Renal cortical epithelial cell (primary cell): ENCODE results near the gene MYLK3. TPM values are rescaled to one million over a fixed set of nuclear protein-coding genes. Genes with fewer than 3 reads are reported as not detected.

Experiments
- DNase-seq: peaks from one replicate; pipeline ENCODE4 v3.0.0-alpha.2; 2011; ENCODE audit warnings: low read depth
- total RNA-seq: library from RNA; depleted of rRNA; stranded (reverse); fragments of >200 nt; gene quantifications from 2 replicates; pipeline ENCODE4 v1.2.3, GENCODE V29; 2014

MYLK3 gene
- total RNA-seq, 1 donor from 2014 or later, result 0.50 TPM

DNA sequence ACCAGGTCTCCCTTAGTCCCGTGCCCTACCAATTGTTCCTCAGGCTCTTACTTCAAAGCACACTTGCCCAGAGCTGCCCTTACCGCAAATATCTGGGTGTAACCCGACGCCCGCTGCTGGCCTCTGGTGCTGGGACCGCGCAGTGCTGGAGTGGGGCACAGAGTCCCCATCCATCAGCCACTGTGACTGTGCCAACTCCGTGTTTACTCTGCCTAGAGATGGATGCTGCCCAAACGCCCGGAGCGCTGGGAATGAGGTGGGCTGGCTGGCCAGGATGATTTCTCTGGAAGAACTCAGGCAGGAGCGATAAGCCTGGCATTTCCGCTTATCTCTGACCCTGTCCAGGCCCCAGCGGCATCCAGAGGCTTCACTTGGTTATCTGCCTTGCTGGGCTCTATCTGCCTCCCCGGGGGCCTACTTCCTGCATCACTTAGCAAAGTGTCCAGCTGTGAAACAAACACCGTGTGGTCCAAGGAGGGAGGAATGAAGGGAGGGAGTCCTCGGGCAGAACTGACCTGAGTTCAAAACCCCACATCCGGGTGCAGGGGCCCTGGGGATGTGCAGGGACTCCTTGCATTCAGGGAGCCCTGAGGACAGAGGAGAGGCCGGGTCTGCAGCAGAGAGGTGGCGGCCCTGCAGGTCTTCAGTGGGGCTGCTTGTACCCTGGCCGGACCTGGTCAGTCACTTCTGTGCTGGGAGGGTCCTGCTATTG is 9.4 kb upstream of the MYLK3 start:
- no peak for DNase-seq

DNA sequence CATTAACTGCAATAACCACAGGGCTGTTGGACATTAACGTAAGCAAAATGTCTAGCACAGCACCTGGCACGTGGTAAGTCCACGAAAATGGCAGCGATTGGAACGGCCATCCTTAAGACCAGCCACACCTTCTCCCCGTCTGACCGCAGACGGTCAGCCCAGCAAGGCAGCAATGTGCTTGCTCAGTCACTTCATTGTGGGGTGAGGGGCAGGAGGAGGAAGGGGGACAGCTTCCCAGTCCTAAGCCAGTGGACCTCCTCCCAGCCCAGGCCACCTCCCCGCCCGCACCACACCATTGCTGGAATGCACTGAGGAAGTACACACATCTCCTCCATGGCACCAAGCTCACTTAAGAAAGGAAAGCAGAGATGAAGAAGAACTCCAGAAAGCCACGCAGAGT is 8.6 kb upstream of the MYLK3 start:
- no peak for DNase-seq

DNA sequence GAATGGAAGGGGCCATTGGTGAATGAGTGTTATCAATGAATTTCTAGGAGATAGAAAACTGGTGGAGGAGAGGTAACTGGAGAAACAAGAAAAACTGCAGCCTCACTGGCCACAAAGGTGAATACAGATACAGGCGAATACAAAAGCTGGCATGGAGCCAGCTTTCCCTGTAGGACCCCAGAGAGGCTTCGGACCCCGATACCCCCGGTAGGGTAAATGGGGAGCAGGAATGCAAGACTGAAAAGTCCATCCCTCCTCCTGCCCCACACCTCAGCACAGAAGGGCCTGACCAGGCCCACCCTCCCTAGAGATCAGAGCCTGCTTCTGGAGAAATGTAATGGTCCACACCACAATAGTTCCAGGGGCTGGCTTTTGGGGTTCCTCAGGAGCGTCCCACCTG is 4.9 kb upstream of the MYLK3 start:
- DNase-seq, result no peak

DNA sequence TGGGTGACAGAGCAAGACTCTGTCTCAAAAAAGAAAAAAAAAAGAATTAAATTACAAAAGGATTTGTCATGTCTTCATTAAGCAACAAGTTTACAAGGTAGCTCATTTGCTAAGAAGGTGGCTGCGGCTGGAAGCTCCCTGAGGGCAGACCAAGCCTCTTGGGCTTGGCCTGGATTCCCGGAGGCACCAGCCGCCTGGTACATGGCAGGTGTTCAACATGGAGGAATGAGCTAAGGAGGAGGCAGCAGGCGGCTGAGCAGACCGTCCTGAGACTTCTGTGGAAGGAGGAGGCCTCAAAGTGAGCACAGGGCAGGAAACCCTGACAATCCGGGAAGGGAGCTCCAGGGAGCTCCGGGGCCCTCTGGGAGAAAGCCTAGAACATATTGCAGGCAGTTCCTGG is 3.2 kb upstream of the MYLK3 start:
- no peak for DNase-seq

DNA sequence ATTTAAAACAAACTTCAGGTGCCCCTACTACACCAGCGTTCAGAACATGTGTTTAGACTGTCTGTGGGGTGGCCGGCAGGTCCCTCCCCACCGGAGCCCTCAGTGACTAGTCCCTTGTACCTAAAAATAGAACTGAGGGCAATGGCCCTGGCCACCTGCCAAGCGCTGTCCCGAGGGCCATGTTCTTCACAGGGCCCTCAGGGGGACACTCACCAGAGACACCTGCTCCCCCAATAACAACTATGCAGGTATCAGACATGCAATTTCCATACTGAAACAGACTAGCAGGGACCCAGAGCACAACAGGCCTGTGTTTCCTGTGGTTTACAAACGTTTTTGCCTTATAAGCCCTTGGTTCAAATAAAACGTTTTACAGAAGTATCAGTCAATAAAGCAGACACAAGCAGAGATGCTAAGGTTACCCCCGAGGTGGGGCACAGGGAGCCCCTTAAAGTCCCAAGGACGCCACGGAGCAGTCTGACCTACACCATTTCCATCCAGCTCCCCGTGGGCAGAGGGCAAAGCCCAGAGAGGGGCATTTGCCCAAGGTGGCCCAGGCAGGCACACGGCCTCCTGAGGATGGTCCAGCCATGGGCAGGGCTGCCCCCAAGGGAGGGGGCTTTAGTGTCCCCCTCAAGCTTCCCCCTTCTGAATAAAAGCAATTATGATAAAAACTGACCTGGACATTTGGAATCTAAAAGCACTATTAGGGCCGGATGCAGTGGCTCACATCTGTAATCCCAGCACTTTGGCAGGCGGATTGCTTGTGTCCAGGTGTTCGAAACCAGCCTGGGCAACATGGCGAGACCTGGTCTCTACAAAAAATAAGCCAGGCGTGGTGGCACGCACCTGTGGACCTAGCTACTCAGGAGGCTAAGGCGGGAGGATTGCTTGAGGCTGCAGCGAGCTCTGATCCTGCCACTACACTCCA is 896 bp upstream of the MYLK3 start:
- no peak for DNase-seq

DNA sequence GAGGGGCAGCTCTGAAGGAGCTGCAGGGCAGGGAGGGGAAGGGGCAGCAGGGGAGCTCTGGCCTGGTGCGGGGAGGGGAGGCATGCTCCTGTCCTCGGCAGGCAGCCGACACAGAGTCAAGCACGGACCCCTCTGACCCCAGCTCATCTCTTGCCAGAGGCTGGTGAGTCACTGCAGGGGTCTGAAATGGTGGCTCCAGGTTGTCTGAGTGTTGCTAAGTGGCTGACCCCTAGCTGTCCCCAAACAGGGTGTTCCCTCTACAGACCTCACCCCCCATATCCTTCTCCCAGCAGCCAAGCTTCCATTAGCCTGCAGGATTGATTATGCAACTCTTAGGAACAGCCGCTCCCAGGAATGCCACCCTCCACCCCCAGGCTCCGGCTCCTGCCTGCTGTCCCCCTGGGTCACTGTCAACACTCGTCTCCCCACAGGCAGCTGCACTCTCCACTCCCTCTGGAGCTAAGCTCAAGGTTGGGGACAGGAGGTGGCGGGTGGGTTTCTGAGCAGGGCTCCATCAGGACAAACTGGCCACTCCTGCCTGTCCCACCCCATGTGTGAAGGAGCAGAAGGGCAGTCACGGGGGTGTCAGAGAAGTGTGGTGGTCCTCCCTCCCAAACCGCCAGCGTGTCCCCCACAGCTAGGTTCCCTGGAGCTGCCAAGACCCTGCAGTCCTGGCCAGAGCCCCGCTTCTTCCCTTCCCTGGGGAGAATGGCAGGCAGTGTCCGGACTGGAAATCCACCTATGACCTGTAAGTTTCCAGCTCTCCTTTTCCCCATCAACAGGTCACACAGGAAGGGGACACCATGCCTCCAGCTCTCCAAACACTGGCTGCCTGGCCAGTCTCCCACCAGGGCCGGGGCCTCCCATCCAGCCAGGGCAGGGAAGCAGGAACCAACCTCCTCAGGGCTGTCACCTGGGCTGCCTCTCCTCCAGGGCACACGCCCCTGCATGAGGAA is 1.0 kb downstream of the MYLK3 start:
- DNase-seq, result no peak

DNA sequence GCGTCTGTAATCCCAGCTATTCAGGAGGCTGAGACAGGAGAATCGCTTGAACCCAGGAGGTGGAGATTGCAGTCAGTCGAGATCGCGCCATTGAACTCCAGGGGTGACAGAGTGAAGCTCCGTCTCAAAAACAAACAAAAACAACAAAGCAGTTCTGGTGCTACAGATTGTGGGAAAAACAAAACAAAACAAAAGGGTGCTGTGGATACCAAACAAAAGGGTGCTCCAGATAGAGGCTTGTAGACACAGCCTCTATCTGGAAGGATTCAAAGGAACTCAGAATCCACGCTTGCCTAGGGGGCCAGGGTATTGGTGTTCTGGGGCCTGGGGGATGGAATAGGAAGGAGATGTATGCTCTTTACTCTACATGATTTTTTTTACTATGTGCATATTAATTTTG is 2.5 kb downstream of the MYLK3 start:
- no peak for DNase-seq

DNA sequence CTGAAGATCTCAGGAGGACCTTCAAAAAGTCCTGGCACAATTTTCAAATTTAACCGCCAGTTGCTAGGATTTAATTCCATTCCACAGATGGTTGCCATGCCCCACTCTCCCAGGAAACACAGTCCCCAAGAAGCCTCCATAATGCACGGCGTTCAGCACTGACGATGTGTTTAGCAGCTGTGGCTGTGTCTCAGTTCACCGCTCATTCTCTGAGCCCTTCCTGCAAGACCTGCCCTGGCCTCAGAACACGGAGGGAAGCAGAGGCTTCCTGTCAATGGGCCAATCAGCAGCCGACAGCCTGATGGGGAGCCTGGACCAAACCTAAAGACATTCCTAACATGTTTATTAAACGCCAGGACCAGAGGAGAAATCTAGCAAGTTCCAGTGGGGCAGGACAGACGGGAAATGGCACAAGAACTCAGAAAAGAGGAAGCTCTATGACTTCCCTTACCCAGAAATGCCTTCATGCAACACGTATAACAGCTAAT is 4.9 kb downstream of the MYLK3 start:
- DNase-seq, result peak; percentile 19

GRCh38 chr16:46739934-46740333 is 8.2 kb downstream of the MYLK3 start:
- no peak for DNase-seq

DNA sequence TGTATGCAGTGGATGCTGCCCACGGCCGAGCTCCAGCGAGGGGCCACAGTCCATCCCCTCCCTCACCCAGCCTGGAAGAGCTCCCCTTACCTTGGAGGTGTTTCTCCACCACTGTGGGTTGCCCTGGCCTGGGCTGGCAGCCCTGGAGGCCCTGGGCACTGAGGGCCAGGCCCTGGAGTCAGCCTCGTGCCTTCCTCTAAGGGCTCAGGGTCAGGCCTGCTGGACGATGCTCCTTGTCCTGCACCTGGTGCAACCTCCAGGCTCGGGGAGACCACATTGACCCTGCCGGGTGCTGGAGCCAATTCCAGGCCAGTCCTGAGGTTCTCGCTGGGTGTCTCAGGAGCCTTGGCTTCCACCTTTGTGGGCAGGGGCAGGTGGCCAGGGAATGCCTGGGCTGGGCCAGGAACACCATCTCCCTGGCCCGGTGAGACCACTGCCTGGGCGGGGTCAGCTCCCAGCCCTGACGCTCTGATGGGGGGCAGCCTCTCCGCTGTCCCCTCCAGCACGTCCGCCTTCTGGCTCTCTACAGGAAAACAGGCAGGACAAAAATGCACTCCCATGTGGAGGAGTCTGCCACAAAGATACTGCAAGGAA is 10.4 kb downstream of the MYLK3 start:
- DNase-seq, result no peak

DNA sequence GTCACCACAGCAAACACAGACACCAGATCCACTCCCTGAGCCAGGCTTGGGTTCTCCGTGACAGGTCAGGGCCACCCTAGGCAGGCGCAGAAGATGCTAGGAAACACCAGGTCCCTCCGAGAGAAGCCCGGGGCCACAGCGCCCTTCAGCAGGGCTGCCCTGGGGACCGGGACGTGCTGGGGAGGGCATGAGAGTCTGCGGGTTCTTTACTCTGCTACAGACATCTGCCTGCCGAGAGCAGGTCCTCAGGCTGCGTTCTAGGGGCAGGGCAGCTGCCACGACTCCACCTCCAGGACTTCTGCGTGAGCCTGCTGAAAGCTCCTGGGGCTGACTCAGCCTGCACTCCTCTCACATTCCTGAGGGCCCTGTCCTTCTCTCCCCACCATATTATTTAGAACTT is 11.4 kb downstream of the MYLK3 start:
- no peak for DNase-seq

GRCh38 chr16:46733319-46733830 is 14.8 kb downstream of the MYLK3 start:
- no peak for DNase-seq

DNA sequence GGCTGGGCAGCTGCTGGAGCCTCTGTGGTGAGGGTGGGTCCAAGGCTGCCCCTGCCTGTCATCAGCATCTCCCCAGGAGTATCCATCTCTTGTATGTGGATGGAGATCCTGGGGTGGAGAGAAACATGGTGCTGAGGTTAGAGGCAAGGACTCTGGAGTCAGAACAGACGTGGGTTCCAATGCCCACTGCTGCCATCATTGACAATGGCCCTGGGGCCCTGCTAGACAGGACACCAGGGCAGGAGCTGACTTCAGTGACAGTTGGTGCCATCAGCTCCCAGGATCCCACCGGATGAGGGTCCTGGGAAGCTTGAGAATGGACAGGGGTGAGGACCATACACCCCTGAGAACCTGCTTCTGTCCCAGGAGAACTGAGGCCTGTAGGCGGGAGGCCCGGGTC is 15.6 kb downstream of the MYLK3 start:
- DNase-seq, result no peak

DNA sequence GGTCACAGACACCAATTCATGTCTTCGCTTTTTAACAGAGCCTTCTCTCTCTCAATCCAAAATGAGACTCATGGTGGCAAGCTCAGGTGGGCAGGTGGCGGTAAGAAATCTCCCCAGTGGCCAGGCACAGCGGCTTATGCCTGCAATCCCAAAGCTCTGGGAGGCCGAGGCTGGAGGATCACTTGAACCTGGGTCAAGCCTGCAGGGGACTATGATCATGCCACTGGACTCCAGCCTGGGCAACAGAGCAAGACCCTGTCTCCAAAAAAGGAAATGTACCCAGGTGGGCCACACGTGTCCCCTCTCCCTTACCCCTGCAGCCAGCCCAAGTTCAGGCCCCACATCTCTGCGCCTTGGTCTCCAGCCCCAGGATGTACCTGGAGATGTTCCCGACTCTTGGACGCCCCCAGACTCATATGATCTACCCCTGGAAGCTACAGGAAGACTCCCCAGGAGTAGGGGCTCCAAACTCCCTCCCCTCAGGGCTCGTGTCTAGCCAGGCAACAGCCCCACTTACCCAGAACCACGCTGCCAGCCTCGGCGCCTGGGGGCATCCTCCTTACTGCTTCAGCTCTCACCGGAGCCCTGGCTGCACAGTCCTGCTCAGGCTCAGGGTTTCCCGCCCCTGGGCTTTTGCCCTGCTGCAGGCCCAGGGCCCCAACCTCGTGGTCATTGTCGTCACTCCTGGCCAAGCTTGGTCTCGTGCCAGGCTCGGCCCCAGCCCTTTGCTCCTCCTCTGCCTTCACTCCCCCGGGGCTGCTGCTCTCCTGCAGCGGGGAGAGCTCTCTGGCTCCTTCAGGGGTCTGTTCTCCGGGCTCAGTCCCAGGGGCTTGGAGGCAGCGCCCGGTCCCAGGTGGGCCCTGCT is 16.2 kb downstream of the MYLK3 start:
- DNase-seq, result no peak

DNA sequence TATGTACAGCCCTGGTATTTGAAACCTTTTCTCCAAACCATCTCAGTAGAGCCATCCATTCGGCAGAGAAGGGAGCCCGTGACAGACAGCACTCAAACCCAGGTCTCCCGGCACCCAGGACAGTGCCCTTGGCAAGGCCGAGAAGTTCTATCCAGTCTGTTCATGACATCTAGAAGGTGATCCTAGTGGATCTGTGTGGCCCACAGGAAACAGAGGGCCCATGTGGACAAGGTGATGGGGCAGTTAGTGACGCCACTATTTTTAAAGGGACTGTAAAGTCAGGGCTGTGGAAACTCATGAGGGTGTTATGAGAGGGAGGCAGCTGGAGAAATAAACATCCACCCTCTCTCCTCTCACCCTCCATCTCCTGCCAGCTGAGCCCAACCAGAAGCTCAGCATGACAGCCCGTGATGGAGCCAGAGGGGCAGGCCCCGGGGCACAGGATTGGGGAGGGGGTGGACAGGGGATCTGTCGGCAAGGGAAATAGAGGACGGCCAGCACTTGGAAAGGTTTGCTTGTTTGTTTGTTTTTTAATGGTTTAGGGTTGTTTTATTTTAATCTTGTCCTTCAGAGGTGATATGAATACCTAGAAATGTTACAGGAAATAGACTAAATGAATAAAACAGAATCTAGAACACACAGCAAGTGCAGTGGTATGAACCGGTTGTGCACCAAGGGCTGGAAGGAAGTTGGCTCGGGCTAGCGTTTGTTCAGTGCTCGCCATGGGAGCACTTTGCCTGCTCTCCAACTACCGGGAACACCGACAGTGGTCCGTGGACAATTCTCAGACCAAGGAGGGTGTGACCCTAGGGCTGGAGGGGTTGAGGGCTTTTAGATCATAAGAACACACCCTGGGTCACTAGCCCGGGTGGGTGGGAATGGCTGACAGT is 17.1 kb downstream of the MYLK3 start:
- no peak for DNase-seq

GRCh38 chr16:46730126-46730525 is 18.0 kb downstream of the MYLK3 start:
- no peak for DNase-seq

DNA sequence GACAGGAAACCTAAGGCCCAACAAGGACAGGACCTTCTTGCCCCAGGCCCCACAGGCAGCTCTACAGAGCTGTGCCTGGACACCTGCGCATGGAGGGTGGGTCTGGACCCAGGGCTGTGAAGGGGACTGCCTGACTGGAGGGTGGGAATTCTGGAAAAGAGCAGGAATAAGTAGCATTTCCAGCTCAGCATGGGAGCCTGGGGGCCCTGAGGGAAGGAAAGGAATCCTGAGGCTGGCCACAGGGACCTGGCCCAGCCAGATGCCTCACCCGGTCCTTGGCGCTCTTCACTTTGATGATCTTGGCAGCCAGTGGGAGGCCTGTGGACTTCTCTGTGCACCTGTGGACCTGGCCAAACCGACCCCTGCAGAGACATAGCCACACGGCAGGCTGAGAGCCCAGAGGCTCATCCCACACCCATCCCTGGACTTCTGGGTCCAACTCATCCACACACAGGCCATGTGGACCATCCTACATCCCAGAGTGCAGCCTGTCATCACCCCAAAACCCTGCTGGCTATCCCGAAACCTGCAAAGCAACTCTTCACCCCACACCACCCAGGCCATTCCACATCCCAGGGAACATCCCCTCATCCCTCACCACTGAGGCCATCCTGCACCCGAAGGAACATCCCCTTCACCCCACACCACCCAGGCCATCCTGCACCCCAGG is 18.7 kb downstream of the MYLK3 start:
- DNase-seq, result no peak

DNA sequence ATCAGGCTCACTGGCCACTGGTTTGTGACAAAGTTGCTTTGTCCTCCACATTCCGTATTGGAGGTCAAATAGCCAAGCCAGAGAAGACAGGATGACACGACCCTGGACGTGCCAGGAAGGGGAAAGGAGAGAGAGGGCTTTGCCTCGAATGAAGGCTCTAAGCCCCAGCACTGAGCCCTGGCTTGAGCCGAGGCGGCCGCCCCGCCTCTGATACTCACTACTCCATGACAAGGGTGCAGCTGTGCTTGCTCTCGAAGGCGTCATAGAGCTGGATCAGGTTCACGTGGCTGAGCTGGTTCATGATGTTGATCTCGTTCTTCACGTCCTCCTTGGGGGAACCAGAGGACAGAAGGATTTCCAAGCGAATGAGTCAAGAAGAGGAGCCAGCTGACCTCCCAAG is 19.3 kb downstream of the MYLK3 start:
- DNase-seq, result no peak

DNA sequence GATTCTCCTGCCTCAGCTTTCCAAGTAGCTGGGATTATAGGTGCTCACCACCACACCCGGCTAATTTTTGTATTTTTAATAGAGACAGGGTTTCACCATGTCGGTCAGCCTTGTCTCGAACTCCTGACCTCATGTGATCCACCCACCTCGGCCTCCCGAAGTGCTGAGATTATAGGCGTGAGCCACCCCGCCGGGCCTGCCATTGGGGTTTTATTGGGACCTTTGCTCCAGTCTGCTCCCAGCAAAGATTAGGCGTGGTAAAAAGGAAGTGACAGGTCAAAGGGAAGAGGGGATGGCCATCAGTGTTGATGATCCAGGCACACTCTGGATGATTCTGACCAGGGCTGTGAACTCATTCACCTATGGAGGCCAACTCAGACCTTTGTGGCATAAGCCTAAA is 20.5 kb downstream of the MYLK3 start:
- DNase-seq, result no peak
